CD4-positive, alpha-beta memory T cell (primary cell): ENCODE data around the gene TGFBR1. TPM values are rescaled to one million over a fixed set of nuclear protein-coding genes. Genes with fewer than 3 reads are reported as not detected.
A peak's percentile ranks its signal among the peaks of the same experiment; 100 is the strongest.

Experiments used
- CTCF ChIA-PET: fragments of 350-600 bp; sonication (Branson Sonifier 250); formaldehyde crosslinking; loops from one replicate; lab custom pipeline; 2021; ENCODE audit warnings: inconsistent platforms; ENCODE audit not compliant: partially characterized antibody; lab: Charles Lee
- POLR2A ChIA-PET: fragments of 350-600 bp; sonication (Branson Sonifier 250); formaldehyde crosslinking; loops from one replicate; lab custom pipeline; 2021; ENCODE audit not compliant: partially characterized antibody; lab: Charles Lee
- DNase-seq, 5 donors: peaks; one replicate each; pipeline versions ENCODE4 v3.0.0 to v3.0.0-alpha.2; 2020 to 2022; ENCODE audit warnings: mixed read lengths in 1 of 5
- H3K27ac ChIP-seq: one replicate; pipeline ENCODE4 v1.7.0; 2013; ENCODE audit warnings: low read depth, low read length
- H3K27me3 ChIP-seq: 2 replicates; pipeline ENCODE4 v1.7.0; 2013; ENCODE audit warnings: mild to moderate bottlenecking, low read length, moderate library complexity; ENCODE audit not compliant: insufficient read depth
- H3K36me3 ChIP-seq: 2 replicates; pipeline ENCODE4 v1.7.0; 2013; ENCODE audit warnings: mild to moderate bottlenecking, low read length, moderate library complexity; ENCODE audit not compliant: insufficient read depth
- H3K4me1 ChIP-seq: 2 replicates; pipeline ENCODE4 v1.7.0; 2013; ENCODE audit warnings: mild to moderate bottlenecking, low read length, moderate library complexity; ENCODE audit not compliant: insufficient read depth
- H3K4me3 ChIP-seq, 2 donors: one replicate each; pipeline ENCODE4 v1.7.0; 2013; ENCODE audit warnings: low read length in 2 of 2, mild to moderate bottlenecking in 1 of 2
- H3K9me3 ChIP-seq, 2 donors: one replicate each; pipeline ENCODE4 v1.7.0; 2013; ENCODE audit warnings: low read length in 2 of 2, control low read depth in 1 of 2; ENCODE audit not compliant: control insufficient read depth in 1 of 2
- H3K27ac Mint-ChIP-seq, 7 donors: one replicate each; pipeline ENCODE4 v1.8.0; 2020 to 2021; ENCODE audit warnings: mixed read lengths in 7 of 7, mild to moderate bottlenecking in 6 of 7, inconsistent platforms in 3 of 7, moderate library complexity in 3 of 7
- H3K27me3 Mint-ChIP-seq, 2 donors: one replicate each; pipeline ENCODE4 v1.8.0; 2020 to 2021; ENCODE audit warnings: mixed read lengths in 2 of 2
- H3K36me3 Mint-ChIP-seq, 2 donors: one replicate each; pipeline ENCODE4 v1.8.0; 2020 to 2021; ENCODE audit warnings: mixed read lengths in 2 of 2, inconsistent platforms in 1 of 2, mild to moderate bottlenecking in 1 of 2
- H3K4me1 Mint-ChIP-seq, 4 donors: one replicate each; pipeline ENCODE4 v1.8.0; 2020 to 2021; ENCODE audit warnings: mixed read lengths in 4 of 4, mild to moderate bottlenecking in 1 of 4
- H3K4me3 Mint-ChIP-seq, 8 donors: one replicate each; pipeline ENCODE4 v1.8.0; 2020 to 2021; ENCODE audit warnings: mixed read lengths in 8 of 8, mild to moderate bottlenecking in 7 of 8, moderate library complexity in 6 of 8, inconsistent platforms in 3 of 8
- H3K9me3 Mint-ChIP-seq, 8 donors: one replicate each; pipeline ENCODE4 v1.8.0; 2020 to 2021; ENCODE audit warnings: mixed read lengths in 8 of 8, mild to moderate bottlenecking in 5 of 8, inconsistent platforms in 3 of 8, moderate library complexity in 1 of 8
- intact Hi-C: fragments of 100-400 bp; cut with micrococcal nuclease; formaldehyde crosslinking; loops from one replicate; pipeline ENCODE4 v1.15.1; 2023
- polyA plus RNA-seq, 2 donors: library from polyadenylated mRNA; unstranded; fragments of 300-500 nt; fragmentation: Illumina TruSeq; gene quantifications; one replicate each; pipeline ENCODE4 v1.2.3, GENCODE V29; 2021
- total RNA-seq, 2 experiments: library from RNA; stranded (reverse); gene quantifications; one replicate each; pipeline ENCODE4 v1.2.3, GENCODE V29; 2021

Gene TGFBR1
- total and polyA plus RNA-seq, 4 experiments from 2014 or later: 19.1 to 27.4 (median 23.9) TPM

DNA sequence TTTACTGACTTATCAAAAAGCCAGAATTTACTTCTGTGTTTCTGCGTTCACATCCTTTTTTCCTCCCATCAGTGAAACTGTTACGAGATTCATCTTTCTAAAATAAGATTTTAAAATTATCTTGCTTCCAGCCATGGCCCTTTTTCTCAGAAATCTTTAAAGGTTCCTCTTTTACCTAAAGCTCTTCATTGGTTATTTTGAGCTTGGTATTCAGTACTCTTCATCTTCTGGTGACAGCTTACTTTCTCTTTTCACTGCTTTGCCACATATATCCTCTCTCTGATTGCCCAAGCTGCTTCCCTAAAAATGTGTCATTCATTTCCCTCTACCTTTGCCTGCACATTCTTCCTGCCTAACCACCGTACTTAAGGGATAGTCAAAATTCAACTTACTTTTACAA lies 32.3 kb downstream of the TGFBR1 start:
- Mint-ChIP-seq H3K9me3 (peaks cover 0 to 2% (median 0%) of the 10 kb centered on the region in 8 donors), H3K4me1 (peaks cover 41 to 61% (median 50%) of the 10 kb centered on the region in 4 donors), H3K27me3 (no peaks in the 10 kb centered on the region), H3K4me3 (no peak overlapping the region), H3K27ac (peak overlapping the region in 2 of 7 donors; percentile 18 to 71), H3K36me3 (peaks cover 43 to 57% of the 10 kb centered on the region in 2 donors)
- no peaks in the 10 kb centered on the region for H3K9me3 ChIP-seq
- intact Hi-C loops: loop anchor here (5.0 kb wide), 1 partner anchor 35 kb away; no protein-coding TSS in a partner anchor
- ChIA-PET POLR2A (interaction anchor here (0.6 to 1.1 kb wide), 3 partner anchors 17 to 135 kb away, joined by 3 read pairs; no protein-coding TSS in a partner anchor), CTCF (interaction anchor here (1.1 to 17.5 kb wide), 8 partner anchors 11 to 289 kb away, joined by 3 to 480 read pairs (median 28); partner anchors contain the start of gene TGFBR1)
- DNase-seq: no peak
- no peaks in the 10 kb centered on the region for H3K27me3 ChIP-seq
- peaks cover 48% of the 10 kb centered on the region for H3K4me1 ChIP-seq
- H3K36me3 ChIP-seq: peaks cover 5% of the 10 kb centered on the region
- H3K27ac ChIP-seq: no peak overlapping the region
- no peak overlapping the region for H3K4me3 ChIP-seq

DNA sequence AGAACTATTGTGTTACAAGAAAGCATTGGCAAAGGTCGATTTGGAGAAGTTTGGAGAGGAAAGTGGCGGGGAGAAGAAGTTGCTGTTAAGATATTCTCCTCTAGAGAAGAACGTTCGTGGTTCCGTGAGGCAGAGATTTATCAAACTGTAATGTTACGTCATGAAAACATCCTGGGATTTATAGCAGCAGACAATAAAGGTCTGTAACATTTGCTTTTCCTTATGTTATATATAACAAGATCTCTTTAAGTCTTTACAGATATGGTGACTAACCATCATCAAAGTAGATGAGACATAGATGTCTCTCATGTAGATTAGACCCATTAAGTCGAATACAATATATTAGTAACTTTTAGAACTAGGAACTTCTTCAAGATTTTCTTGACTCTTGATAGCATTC lies 33.0 kb downstream of the TGFBR1 start:
- Mint-ChIP-seq H3K4me1 (peaks cover 40 to 56% (median 46%) of the 10 kb centered on the region in 4 donors), H3K36me3 (peaks cover 45 to 57% of the 10 kb centered on the region in 2 donors), H3K9me3 (peaks cover 0 to 2% (median 0%) of the 10 kb centered on the region in 8 donors), H3K27me3 (no peaks in the 10 kb centered on the region), H3K4me3 (no peak overlapping the region), H3K27ac (peak overlapping the region in 2 of 7 donors; percentile 20 to 31)
- peaks cover 12% of the 10 kb centered on the region for H3K36me3 ChIP-seq
- no peak overlapping the region for H3K27ac ChIP-seq
- peaks cover 44% of the 10 kb centered on the region for H3K4me1 ChIP-seq
- CTCF ChIA-PET: interaction anchor here (1.1 to 17.5 kb wide), 13 partner anchors 12 to 331 kb away, joined by 3 to 480 read pairs (median 24); partner anchors contain the start of genes GALNT12 and TGFBR1
- no peaks in the 10 kb centered on the region for H3K27me3 ChIP-seq
- POLR2A ChIA-PET: interaction anchor here (0.6 to 1.2 kb wide), 3 partner anchors 25 to 135 kb away, joined by 3 to 4 read pairs (median 3); no protein-coding TSS in a partner anchor
- intact Hi-C loops: loop anchor here (5.0 kb wide), 1 partner anchor 36 kb away; no protein-coding TSS in a partner anchor
- no peak overlapping the region for H3K4me3 ChIP-seq
- no peak for DNase-seq
- H3K9me3 ChIP-seq: no peaks in the 10 kb centered on the region

DNA sequence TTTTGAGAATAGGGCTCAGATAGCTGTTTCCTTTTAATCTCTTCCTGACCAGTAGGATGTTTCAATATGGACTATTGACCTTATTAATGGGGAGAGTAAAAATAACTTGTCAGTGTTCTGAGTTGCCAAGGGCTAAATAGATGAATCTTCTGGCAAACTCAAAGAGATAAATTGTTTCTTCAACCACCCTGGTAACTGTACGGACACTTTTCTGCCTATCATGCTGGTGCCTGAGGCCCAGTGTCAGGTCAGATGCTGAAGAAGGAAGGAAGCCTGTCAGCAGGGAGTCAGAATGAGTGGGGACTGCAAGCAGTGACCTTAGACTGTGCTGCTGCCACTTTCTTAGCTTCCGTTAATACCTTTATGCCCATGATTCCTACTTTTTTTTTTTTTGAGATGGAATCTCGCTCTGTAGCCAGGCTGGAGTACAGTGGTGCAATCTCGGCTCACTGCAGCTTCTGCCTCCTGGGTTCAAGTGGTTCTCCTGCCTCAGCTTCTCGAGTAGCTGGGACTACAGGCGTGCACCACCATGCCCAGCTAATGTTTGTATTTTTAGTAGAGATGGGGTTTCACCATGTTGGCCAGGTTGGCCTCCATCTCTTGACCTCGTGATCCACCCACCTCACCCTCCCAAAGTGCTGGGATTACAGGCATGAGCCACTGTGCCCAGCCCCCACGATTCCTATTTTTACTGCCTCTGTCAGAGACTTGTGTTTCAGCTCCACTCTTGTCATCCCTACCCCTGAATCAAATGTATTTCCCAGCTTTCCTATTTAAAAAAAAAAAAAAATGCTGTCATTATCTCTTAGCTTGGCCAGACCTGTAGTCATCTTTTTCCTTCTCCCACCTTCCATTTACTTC lies 33.7 kb downstream of the TGFBR1 start:
- ChIA-PET CTCF (interaction anchor here (0.8 to 17.5 kb wide), 16 partner anchors 9 to 332 kb away, joined by 3 to 480 read pairs (median 11); partner anchors contain the start of genes GALNT12 and TGFBR1), POLR2A (interaction anchor here (1.2 to 1.3 kb wide), 3 partner anchors 25 to 136 kb away, joined by 3 to 5 read pairs (median 4); partner anchors contain the start of gene TGFBR1)
- H3K27ac Mint-ChIP-seq: peak overlapping the region in 3 of 7 donors; percentile 12 to 63 (median 15)
- peaks cover 35 to 49% (median 41%) of the 10 kb centered on the region in 4 donors for H3K4me1 Mint-ChIP-seq
- peaks cover 48 to 61% of the 10 kb centered on the region in 2 donors for H3K36me3 Mint-ChIP-seq
- peaks cover 0 to 2% (median 0%) of the 10 kb centered on the region in 8 donors for H3K9me3 Mint-ChIP-seq
- H3K9me3 ChIP-seq: no peaks in the 10 kb centered on the region
- peaks cover 19% of the 10 kb centered on the region for H3K36me3 ChIP-seq
- no peaks in the 10 kb centered on the region for H3K27me3 ChIP-seq
- H3K27ac ChIP-seq: no peak overlapping the region
- H3K4me3 ChIP-seq: no peak overlapping the region
- DNase-seq: no peak
- H3K4me1 ChIP-seq: peaks cover 36% of the 10 kb centered on the region
- no peak overlapping the region for H3K4me3 Mint-ChIP-seq
- intact Hi-C loops: loop anchor here (5.0 kb wide), 1 partner anchor 36 kb away; no protein-coding TSS in a partner anchor
- no peaks in the 10 kb centered on the region for H3K27me3 Mint-ChIP-seq

DNA sequence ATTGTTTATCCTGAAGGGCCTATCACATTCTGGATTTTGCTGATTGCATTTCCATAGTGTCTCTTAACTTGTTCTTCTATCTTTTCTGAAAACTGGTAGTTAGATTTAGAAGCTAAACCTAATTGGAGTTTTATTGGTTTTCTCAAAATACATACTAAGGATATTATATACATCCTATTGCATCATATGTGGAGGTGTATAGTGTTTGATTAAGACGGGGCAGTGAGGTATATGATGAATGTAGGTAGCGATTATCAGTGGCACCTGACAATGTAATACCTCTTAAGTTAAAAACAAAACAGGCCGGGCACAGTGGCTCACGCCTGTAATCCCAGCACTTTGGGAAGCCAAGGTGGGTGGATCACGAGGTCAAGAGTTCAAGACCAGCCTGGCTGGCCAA lies 35.0 kb downstream of the TGFBR1 start:
- peaks cover 56 to 67% of the 10 kb centered on the region in 2 donors for H3K36me3 Mint-ChIP-seq
- H3K9me3 Mint-ChIP-seq: peaks cover 0 to 2% (median 0%) of the 10 kb centered on the region in 8 donors
- H3K27me3 Mint-ChIP-seq: no peaks in the 10 kb centered on the region
- Histone ChIP-seq H3K36me3 (peaks cover 28% of the 10 kb centered on the region), H3K27ac (no peak overlapping the region), H3K27me3 (no peaks in the 10 kb centered on the region), H3K9me3 (no peaks in the 10 kb centered on the region), H3K4me3 (no peak overlapping the region), H3K4me1 (peaks cover 26% of the 10 kb centered on the region)
- DNase-seq: no peak
- ChIA-PET CTCF (interaction anchor here (0.6 to 17.5 kb wide), 21 partner anchors 10 to 333 kb away, joined by 3 to 480 read pairs (median 8); partner anchors contain the start of genes GALNT12 and TGFBR1), POLR2A (interaction anchor here (1.2 to 1.4 kb wide), 2 partner anchors 19 to 36 kb away, joined by 4 to 5 read pairs; partner anchors contain the start of gene TGFBR1)
- peaks cover 29 to 40% (median 33%) of the 10 kb centered on the region in 4 donors for H3K4me1 Mint-ChIP-seq
- no peak overlapping the region for H3K4me3 Mint-ChIP-seq
- intact Hi-C loops: loop anchor here (1.0 to 5.0 kb wide), 3 partner anchors 38 to 165 kb away; no protein-coding TSS in a partner anchor
- H3K27ac Mint-ChIP-seq: no peak overlapping the region

DNA sequence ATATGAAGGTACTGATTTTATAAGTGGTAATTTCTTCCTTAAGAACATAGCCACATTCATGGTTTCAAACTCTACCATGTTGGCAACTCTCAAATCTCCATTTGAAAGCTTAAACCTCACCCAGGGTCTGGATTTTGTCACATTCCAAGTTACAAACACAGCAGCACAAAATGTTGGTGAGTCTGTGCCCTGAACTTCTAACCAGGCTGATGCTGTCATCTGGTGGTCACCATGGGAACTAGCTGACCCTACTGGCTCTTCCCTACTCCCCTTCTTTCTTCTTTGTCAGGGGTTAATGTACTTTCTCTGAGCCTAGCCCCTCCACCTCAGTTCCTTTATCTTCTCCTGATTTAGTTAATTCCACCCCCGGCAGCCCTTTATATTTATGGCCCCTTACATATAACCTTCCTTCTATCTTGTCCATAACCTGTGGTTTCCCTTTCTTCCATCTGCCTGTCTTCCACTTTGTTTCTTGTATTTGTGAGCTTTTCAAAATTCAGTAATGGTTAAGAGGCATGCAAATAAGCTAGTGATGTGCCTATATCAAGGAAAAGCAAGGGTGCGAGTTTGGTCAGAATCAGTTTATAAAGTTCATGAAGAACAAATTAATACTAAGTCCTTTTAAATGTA lies 35.9 kb downstream of the TGFBR1 start:
- DNase-seq: peak; percentile 50 to 56 (median 53)
- Histone ChIP-seq H3K36me3 (peaks cover 37% of the 10 kb centered on the region), H3K9me3 (no peaks in the 10 kb centered on the region), H3K27ac (no peak overlapping the region), H3K4me1 (peaks cover 16% of the 10 kb centered on the region), H3K4me3 (no peak overlapping the region), H3K27me3 (no peaks in the 10 kb centered on the region)
- peaks cover 66 to 68% of the 10 kb centered on the region in 2 donors for H3K36me3 Mint-ChIP-seq
- intact Hi-C loops: loop anchor here (1.0 kb wide), 2 partner anchors 140 to 165 kb away; no protein-coding TSS in a partner anchor
- H3K27ac Mint-ChIP-seq: peak overlapping the region; percentile 16 to 58 (median 43)
- peaks cover 21 to 31% (median 24%) of the 10 kb centered on the region in 4 donors for H3K4me1 Mint-ChIP-seq
- POLR2A ChIA-PET: interaction anchor here (0.8 to 2.1 kb wide), 9 partner anchors 10 to 142 kb away, joined by 3 to 10 read pairs (median 4); partner anchors contain the start of gene TGFBR1
- H3K9me3 Mint-ChIP-seq: peaks cover 0 to 2% (median 0%) of the 10 kb centered on the region in 8 donors
- H3K4me3 Mint-ChIP-seq: peak overlapping the region in 1 of 8 donors; percentile 21
- CTCF ChIA-PET: interaction anchor here (0.6 to 17.5 kb wide), 46 partner anchors 8 to 339 kb away, joined by 3 to 480 read pairs (median 5); partner anchors contain the start of gene TGFBR1
- no peaks in the 10 kb centered on the region for H3K27me3 Mint-ChIP-seq

DNA sequence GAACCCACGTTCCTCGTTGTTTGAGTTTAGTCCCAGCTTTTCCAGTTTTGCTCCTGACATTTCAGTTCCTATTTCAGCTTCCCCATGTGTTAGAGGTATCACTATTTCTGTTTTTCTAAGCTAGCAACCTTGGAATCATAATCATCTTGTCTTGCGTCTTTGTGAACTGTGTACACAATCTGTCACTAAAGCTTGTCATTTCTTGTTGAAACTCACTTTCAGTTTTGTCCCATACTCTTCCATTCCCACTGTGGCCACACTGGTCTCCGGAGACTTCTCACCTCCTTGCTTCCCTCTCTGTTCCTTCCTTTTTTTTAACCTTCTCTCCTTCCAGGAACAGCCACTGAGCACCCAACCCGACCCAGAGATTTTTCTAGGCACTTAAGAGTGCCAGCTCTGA lies 36.9 kb downstream of the TGFBR1 start:
- Mint-ChIP-seq H3K27me3 (no peaks in the 10 kb centered on the region), H3K27ac (peak overlapping the region in 1 of 7 donors; percentile 35), H3K9me3 (peaks cover 0 to 2% (median 0%) of the 10 kb centered on the region in 8 donors), H3K4me3 (no peak overlapping the region), H3K4me1 (peaks cover 16 to 20% (median 18%) of the 10 kb centered on the region in 4 donors), H3K36me3 (peaks cover 75 to 78% of the 10 kb centered on the region in 2 donors)
- Histone ChIP-seq H3K9me3 (no peaks in the 10 kb centered on the region), H3K4me3 (no peak overlapping the region), H3K27ac (no peak overlapping the region), H3K36me3 (peaks cover 48% of the 10 kb centered on the region), H3K4me1 (peaks cover 6% of the 10 kb centered on the region), H3K27me3 (no peaks in the 10 kb centered on the region)
- POLR2A ChIA-PET: interaction anchor here (0.8 to 2.1 kb wide), 5 partner anchors 21 to 143 kb away, joined by 3 to 10 read pairs (median 5); partner anchors contain the start of gene TGFBR1
- intact Hi-C loops: no loop called here
- CTCF ChIA-PET: interaction anchor here (0.6 to 17.5 kb wide), 28 partner anchors 9 to 741 kb away, joined by 3 to 480 read pairs (median 6); partner anchors contain the start of gene TGFBR1
- DNase-seq: no peak
